ENCODE results near the gene GUCY2C.
"Not testable (repeated sequence)": the region's sequence is repeated elsewhere in the genome, so short reads cannot be mapped to it uniquely, and the experiment has no call there.

- TF ChIP-seq CTCF (conservative IDR thresholded peaks at IDR 0.05; ENCODE audit: low read length); EZH2phosphoT487 (IDR thresholded peaks at IDR 0.05; ENCODE audit: borderline replicate concordance, low read depth, low read length): not testable (repeated sequence)
Observed at GRCh38 chr12:14682231-14682630, 14.2 kb downstream of the GUCY2C start.
